Neural progenitor cell (in vitro differentiated cells): ENCODE results near the gene ATXN7L1. TPM values are rescaled to one million over a fixed set of nuclear protein-coding genes. Genes with fewer than 3 reads are reported as not detected.

ENCODE experiments used
- DNase-seq: peaks from one replicate; pipeline ENCODE4 v3.0.0-alpha.2; 2016; ENCODE audit warnings: low spot score
- H2AFZ ChIP-seq: fragments of 200-600 bp; sonication (generic); replicated peaks from 2 replicates; pipeline ENCODE4 v1.6.1; 2016; ENCODE audit warnings: antibody characterized with exemption
- H3F3A ChIP-seq: fragments of 200-600 bp; sonication (generic); 2 replicates; pipeline ENCODE4 v1.6.1; 2016; ENCODE audit warnings: antibody characterized with exemption, low read depth
- H3K27ac ChIP-seq: fragments of 200-600 bp; sonication (generic); 2 replicates; pipeline ENCODE4 v1.5.1; 2016; ENCODE audit warnings: mild to moderate bottlenecking
- H3K27me3 ChIP-seq: fragments of 200-600 bp; sonication (generic); 2 replicates; pipeline ENCODE4 v1.6.1; 2016; ENCODE audit warnings: mild to moderate bottlenecking, moderate library complexity
- H3K36me3 ChIP-seq: fragments of 200-600 bp; sonication (generic); 2 replicates; pipeline ENCODE4 v1.5.1; 2016
- H3K4me1 ChIP-seq: fragments of 200-600 bp; sonication (generic); 2 replicates; pipeline ENCODE4 v1.6.1; 2016; ENCODE audit warnings: mixed run types
- H3K4me2 ChIP-seq: fragments of 200-600 bp; sonication (generic); 2 replicates; pipeline ENCODE4 v1.6.1; 2016
- H3K4me3 ChIP-seq: fragments of 200-600 bp; sonication (generic); 2 replicates; pipeline ENCODE4 v1.5.1; 2016
- H3K79me2 ChIP-seq: fragments of 200-600 bp; sonication (generic); 2 replicates; pipeline ENCODE4 v1.6.1; 2016; ENCODE audit warnings: low read depth
- H3K9ac ChIP-seq: fragments of 200-600 bp; sonication (generic); 2 replicates; pipeline ENCODE4 v1.6.1; 2016
- H3K9me3 ChIP-seq: fragments of 200-600 bp; sonication (generic); 2 replicates; pipeline ENCODE4 v1.5.1; 2016; ENCODE audit warnings: low read depth
- H4K20me1 ChIP-seq: fragments of 200-600 bp; sonication (generic); 2 replicates; pipeline ENCODE4 v1.6.1; 2016; ENCODE audit warnings: low read depth
- H3K27ac Mint-ChIP-seq: 3 replicates; pipeline ENCODE4 v1.8.0; 2021; ENCODE audit warnings: mixed read lengths
- H3K27me3 Mint-ChIP-seq: 2 replicates; pipeline ENCODE4 v1.8.0; 2022; ENCODE audit warnings: low read depth, mild to moderate bottlenecking, inconsistent platforms, moderate library complexity, mixed read lengths; ENCODE audit not compliant: insufficient read depth
- H3K36me3 Mint-ChIP-seq: 3 replicates; pipeline ENCODE4 v1.8.0; 2021; ENCODE audit warnings: mixed read lengths
- H3K4me1 Mint-ChIP-seq: 3 replicates; pipeline ENCODE4 v1.8.0; 2021; ENCODE audit warnings: mixed read lengths
- H3K4me3 Mint-ChIP-seq: 3 replicates; pipeline ENCODE4 v1.8.0; 2021; ENCODE audit warnings: mild to moderate bottlenecking, moderate library complexity, mixed read lengths
- H3K9me3 Mint-ChIP-seq: 3 replicates; pipeline ENCODE4 v1.8.0; 2020; ENCODE audit warnings: mixed read lengths
- EZH2 ChIP-seq: fragments of 200-600 bp; sonication (generic); IDR thresholded peaks from 2 replicates; pipeline ENCODE4 v1.6.1; 2017; ENCODE audit warnings: antibody characterized with exemption, mild to moderate bottlenecking, moderate library complexity
- EZH2phosphoT487 ChIP-seq: fragments of 200-600 bp; sonication (generic); IDR thresholded peaks from 2 replicates; pipeline ENCODE4 v1.6.1; 2017; ENCODE audit warnings: antibody characterized with exemption
- total RNA-seq: library from RNA; depleted of rRNA; stranded (reverse); fragments of >200 nt; gene quantifications from 2 replicates; pipeline ENCODE4 v1.2.3, GENCODE V29; 2015; ENCODE audit warnings: low replicate concordance
- TF ChIP-seq, protein P1 (sequence below): fragments of 200-600 bp; sonication (generic); IDR thresholded peaks from 2 replicates; pipeline ENCODE4 v1.5.1; 2017; ENCODE audit warnings: antibody characterized with exemption, mild to moderate bottlenecking

ATXN7L1 gene
- total RNA-seq, 1 donor from 2014 or later, result 5.9 TPM

DNA sequence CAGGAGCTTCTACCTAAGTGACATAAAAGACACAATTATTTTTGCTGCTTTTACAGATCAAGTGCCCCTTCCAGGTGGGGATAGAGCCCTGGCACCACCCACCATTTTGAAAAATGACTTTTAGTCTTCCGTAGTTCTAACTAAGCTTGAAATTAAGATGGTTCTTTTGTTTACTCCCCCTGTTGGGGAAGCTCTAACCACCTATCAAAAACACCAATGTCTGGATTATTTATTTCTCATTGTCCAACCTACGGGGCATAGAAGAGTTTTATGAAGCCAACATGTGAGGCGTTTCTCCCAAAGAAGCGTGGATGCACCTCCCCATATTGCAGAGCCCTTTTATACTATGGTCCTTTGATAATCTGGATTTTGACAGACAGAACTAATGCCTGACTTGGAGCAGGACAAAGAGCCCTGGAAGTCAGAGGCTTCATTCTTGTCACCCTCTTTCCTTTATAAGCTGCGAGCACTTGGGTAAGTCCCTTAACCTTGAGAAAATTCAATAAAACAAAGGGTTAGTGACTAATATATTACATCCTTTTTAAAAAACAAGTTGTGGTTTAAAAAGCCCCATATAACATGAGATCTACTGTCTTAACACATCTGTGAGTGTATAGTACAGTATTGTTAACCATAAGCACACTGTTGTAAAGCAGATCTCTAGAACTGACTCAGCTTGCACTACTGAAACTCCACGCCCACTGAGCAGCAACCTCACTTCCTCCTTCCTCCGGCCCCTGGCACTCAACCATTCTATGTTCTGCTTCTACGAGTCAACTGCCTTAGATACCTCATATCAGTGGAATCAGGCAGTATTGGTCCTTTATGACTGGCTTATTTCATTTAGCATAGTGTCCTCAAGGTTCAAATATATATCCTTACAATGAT, 67.5 kb downstream of the ATXN7L1 start:
- H3K27me3 ChIP-seq, result no peaks in the 10 kb centered on the region
- DNase-seq, result no peak
- H3K4me3 ChIP-seq, result no peak overlapping the region
- H3K9me3 Mint-ChIP-seq, result no peaks in the 10 kb centered on the region
- peaks cover 29% of the 10 kb centered on the region for H4K20me1 ChIP-seq
- H3K4me1 Mint-ChIP-seq, result peaks cover 14% of the 10 kb centered on the region
- no peaks in the 10 kb centered on the region for H3K36me3 ChIP-seq
- no peaks in the 10 kb centered on the region for H3K9me3 ChIP-seq
- no peaks in the 10 kb centered on the region for H3K27me3 Mint-ChIP-seq
- H3K27ac ChIP-seq, result no peak overlapping the region
- H3K27ac Mint-ChIP-seq, result no peak overlapping the region
- TF ChIP-seq, protein P1, sequence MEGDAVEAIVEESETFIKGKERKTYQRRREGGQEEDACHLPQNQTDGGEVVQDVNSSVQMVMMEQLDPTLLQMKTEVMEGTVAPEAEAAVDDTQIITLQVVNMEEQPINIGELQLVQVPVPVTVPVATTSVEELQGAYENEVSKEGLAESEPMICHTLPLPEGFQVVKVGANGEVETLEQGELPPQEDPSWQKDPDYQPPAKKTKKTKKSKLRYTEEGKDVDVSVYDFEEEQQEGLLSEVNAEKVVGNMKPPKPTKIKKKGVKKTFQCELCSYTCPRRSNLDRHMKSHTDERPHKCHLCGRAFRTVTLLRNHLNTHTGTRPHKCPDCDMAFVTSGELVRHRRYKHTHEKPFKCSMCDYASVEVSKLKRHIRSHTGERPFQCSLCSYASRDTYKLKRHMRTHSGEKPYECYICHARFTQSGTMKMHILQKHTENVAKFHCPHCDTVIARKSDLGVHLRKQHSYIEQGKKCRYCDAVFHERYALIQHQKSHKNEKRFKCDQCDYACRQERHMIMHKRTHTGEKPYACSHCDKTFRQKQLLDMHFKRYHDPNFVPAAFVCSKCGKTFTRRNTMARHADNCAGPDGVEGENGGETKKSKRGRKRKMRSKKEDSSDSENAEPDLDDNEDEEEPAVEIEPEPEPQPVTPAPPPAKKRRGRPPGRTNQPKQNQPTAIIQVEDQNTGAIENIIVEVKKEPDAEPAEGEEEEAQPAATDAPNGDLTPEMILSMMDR, result no peak
- no peak for TF ChIP-seq EZH2
- no peak for TF ChIP-seq EZH2phosphoT487
- H3K79me2 ChIP-seq, result no peaks in the 10 kb centered on the region
- no peak overlapping the region for H3K4me3 Mint-ChIP-seq
- no peaks in the 10 kb centered on the region for H3K36me3 Mint-ChIP-seq
- H3K4me1 ChIP-seq, result peaks cover 9% of the 10 kb centered on the region
- H2AFZ ChIP-seq, result no peak overlapping the region
- no peak overlapping the region for H3K9ac ChIP-seq
- H3K4me2 ChIP-seq, result no peak overlapping the region
- no peaks in the 10 kb centered on the region for H3F3A ChIP-seq

GRCh38 chr7:105808209-105808608, 68.2 kb downstream of the ATXN7L1 start:
- Histone ChIP-seq H3F3A (no peaks in the 10 kb centered on the region), H3K4me1 (peaks cover 9% of the 10 kb centered on the region), H3K27ac (no peak overlapping the region), H3K27me3 (no peaks in the 10 kb centered on the region), H4K20me1 (peaks cover 33% of the 10 kb centered on the region), H3K36me3 (no peaks in the 10 kb centered on the region), H3K4me2 (no peak overlapping the region), H3K9ac (no peak overlapping the region), H2AFZ (no peak overlapping the region), H3K79me2 (no peaks in the 10 kb centered on the region), H3K4me3 (no peak overlapping the region), H3K9me3 (no peaks in the 10 kb centered on the region)
- H3K36me3 Mint-ChIP-seq, result no peaks in the 10 kb centered on the region
- no peak for DNase-seq
- no peak overlapping the region for H3K4me3 Mint-ChIP-seq
- H3K27me3 Mint-ChIP-seq, result no peaks in the 10 kb centered on the region
- TF ChIP-seq EZH2, result no peak
- TF ChIP-seq EZH2phosphoT487, result no peak
- TF ChIP-seq, protein P1, result no peak
- H3K4me1 Mint-ChIP-seq, result peaks cover 14% of the 10 kb centered on the region
- H3K27ac Mint-ChIP-seq, result no peak overlapping the region
- H3K9me3 Mint-ChIP-seq, result no peaks in the 10 kb centered on the region

DNA sequence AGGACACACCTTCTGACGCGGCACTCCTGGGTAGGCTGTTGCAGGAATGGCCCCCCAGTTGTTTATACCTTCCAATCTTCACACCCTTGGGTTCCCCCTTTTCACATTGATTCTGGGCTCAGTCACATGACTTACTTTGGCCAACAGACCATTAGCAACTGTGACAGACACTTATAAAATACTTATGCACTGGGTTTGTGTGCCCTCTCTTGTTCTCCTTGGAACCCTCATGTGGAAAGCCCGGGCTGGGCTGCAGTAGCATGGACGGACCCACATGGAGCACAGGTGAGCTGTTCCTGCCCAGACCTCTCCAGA, 69.0 kb downstream of the ATXN7L1 start:
- H3K36me3 ChIP-seq, result no peaks in the 10 kb centered on the region
- H3K9me3 Mint-ChIP-seq, result no peaks in the 10 kb centered on the region
- no peak for DNase-seq
- H3K4me3 Mint-ChIP-seq, result no peak overlapping the region
- no peaks in the 10 kb centered on the region for H3K27me3 Mint-ChIP-seq
- no peak overlapping the region for H3K27ac Mint-ChIP-seq
- TF ChIP-seq, protein P1, result no peak
- no peak for TF ChIP-seq EZH2phosphoT487
- TF ChIP-seq EZH2, result no peak
- H3F3A ChIP-seq, result no peaks in the 10 kb centered on the region
- H3K27me3 ChIP-seq, result no peaks in the 10 kb centered on the region
- H3K9me3 ChIP-seq, result no peaks in the 10 kb centered on the region
- H3K9ac ChIP-seq, result no peak overlapping the region
- no peak overlapping the region for H2AFZ ChIP-seq
- H4K20me1 ChIP-seq, result peaks cover 36% of the 10 kb centered on the region
- peaks cover 14% of the 10 kb centered on the region for H3K4me1 Mint-ChIP-seq
- H3K79me2 ChIP-seq, result no peaks in the 10 kb centered on the region
- H3K4me1 ChIP-seq, result peaks cover 9% of the 10 kb centered on the region
- no peaks in the 10 kb centered on the region for H3K36me3 Mint-ChIP-seq
- no peak overlapping the region for H3K4me2 ChIP-seq
- H3K27ac ChIP-seq, result no peak overlapping the region
- no peak overlapping the region for H3K4me3 ChIP-seq
